ENCODE data around the gene OR4N2. TPM values are rescaled to one million over a fixed set of nuclear protein-coding genes. Genes with fewer than 3 reads are reported as not detected.
"Not testable (repeated sequence)": the region's sequence is repeated elsewhere in the genome, so short reads cannot be mapped to it uniquely, and the experiment has no call there.

The OR4N2 gene
- polyA plus RNA-seq, 3 donors = not detected

GRCh38 chr14:19834203-19834848 is 30.8 kb downstream of the OR4N2 start:
- DNase-seq (ENCODE audit: low read depth in 3 of 3, low spot score in 2 of 3) = not testable (repeated sequence)

GRCh38 chr14:19838433-19838832 is 34.9 kb downstream of the OR4N2 start:
- DNase-seq (ENCODE audit: low read depth in 3 of 3, low spot score in 2 of 3) = no peak

GRCh38 chr14:19851365-19851764 is 47.8 kb downstream of the OR4N2 start:
- no peak for DNase-seq (ENCODE audit: low read depth in 3 of 3, low spot score in 2 of 3)

- DNase-seq (ENCODE audit: low read depth in 3 of 3, low spot score in 2 of 3) = not testable (repeated sequence)
These were observed 62.6 kb downstream of the OR4N2 start for GRCh38 chr14:19866061-19866669.

GRCh38 chr14:19873178-19873577 is 69.6 kb downstream of the OR4N2 start:
- no peak for DNase-seq (ENCODE audit: low read depth in 3 of 3, low spot score in 2 of 3)

- DNase-seq (ENCODE audit: low read depth in 3 of 3, low spot score in 2 of 3) = no peak
These were observed 71.3 kb downstream of the OR4N2 start, which contains the start of gene OR4K2 for GRCh38 chr14:19874842-19875241. OR4K2 (plus strand) TSS chr14:19875142; CDS start chr14:19876268, 1,126 bp downstream.

GRCh38 chr14:19878029-19878642 is 74.6 kb downstream of the OR4N2 start:
- no peak for DNase-seq (ENCODE audit: low read depth in 3 of 3, low spot score in 2 of 3)

Other genes with a start within 250 kb of the OR4N2 start
- not detected for gene OR11H2, start 89.9 kb upstream of the OR4N2 start, polyA plus RNA-seq (ENCODE audit: insufficient read length in 3 of 3)
- not detected for gene OR4Q3, start 60.2 kb upstream of the OR4N2 start, polyA plus RNA-seq (ENCODE audit: insufficient read length in 3 of 3)
- gene OR4M1, start 30.3 kb upstream of the OR4N2 start, polyA plus RNA-seq (ENCODE audit: insufficient read length in 3 of 3) = not detected
- not detected for gene OR4K2, start 71.4 kb downstream of the OR4N2 start, polyA plus RNA-seq (ENCODE audit: insufficient read length in 3 of 3)
- not detected for gene OR4K5, start 116.8 kb downstream of the OR4N2 start, polyA plus RNA-seq (ENCODE audit: insufficient read length in 3 of 3)
- not detected for gene OR4K1, start 127.1 kb downstream of the OR4N2 start, polyA plus RNA-seq (ENCODE audit: insufficient read length in 3 of 3)
- gene OR4K15, start 171.8 kb downstream of the OR4N2 start, polyA plus RNA-seq (ENCODE audit: insufficient read length in 3 of 3) = not detected
- gene OR4Q2, start 198.4 kb downstream of the OR4N2 start, polyA plus RNA-seq (ENCODE audit: insufficient read length in 3 of 3) = not detected
- not detected for gene OR4K14, start 215.5 kb downstream of the OR4N2 start, polyA plus RNA-seq (ENCODE audit: insufficient read length in 3 of 3)
- not detected for gene OR4K13, start 232.3 kb downstream of the OR4N2 start, polyA plus RNA-seq (ENCODE audit: insufficient read length in 3 of 3)

Measured in right renal cortex interstitium (tissue), 3 donors.